ENCODE measurements around the gene HTATSF1.

HTATSF1 gene

GRCh38 chrX:136453114-136453513 is 44.3 kb upstream of the HTATSF1 start:
- no peak overlapping the region for H4K8ac ChIP-seq (ENCODE audit: low read depth, low read length)
- H3K9me3 ChIP-seq (ENCODE audit: insufficient read depth, low read depth, low read length): no peaks in the 10 kb centered on the region
- no peak overlapping the region for H3K14ac ChIP-seq (ENCODE audit: low read length)
- no CpG with 5 or more reads among the region's 1 CpG for WGBS (ENCODE audit: extremely low coverage, insufficient coverage, insufficient read length)
- no peak overlapping the region for H2AFZ ChIP-seq (ENCODE audit: insufficient read depth, low read length, poor library complexity)
- no peaks in the 10 kb centered on the region for H3K79me2 ChIP-seq (ENCODE audit: control insufficient read depth, insufficient read depth, low read length, poor library complexity)
- H2BK12ac ChIP-seq (ENCODE audit: low read length): no peak overlapping the region
- H3K4me2 ChIP-seq (ENCODE audit: low read length): no peak overlapping the region
- H3K4ac ChIP-seq (ENCODE audit: low read depth, low read length): no peak overlapping the region
- no peaks in the 10 kb centered on the region for H3K36me3 ChIP-seq (ENCODE audit: control insufficient read depth in 1 of 2, insufficient read depth in 2 of 2, low read length in 2 of 2)
- H4K12ac ChIP-seq (ENCODE audit: low read depth, low read length): no peak overlapping the region
- no peaks in the 10 kb centered on the region for H3K79me1 ChIP-seq (ENCODE audit: low read length)
- H3K27ac ChIP-seq (ENCODE audit: low read depth, low read length): no peak overlapping the region
- H3K27me3 ChIP-seq (ENCODE audit: insufficient read depth, low read length): no peaks in the 10 kb centered on the region
- no peak overlapping the region for H2BK120ac ChIP-seq (ENCODE audit: insufficient read depth, low read length, poor library complexity)
- no peak overlapping the region for H3K23ac ChIP-seq (ENCODE audit: low read length)
- no peak overlapping the region for H4K91ac ChIP-seq (ENCODE audit: low read depth, low read length)
- no peak overlapping the region for H3K9ac ChIP-seq (ENCODE audit: low read length)
- H2BK5ac ChIP-seq (ENCODE audit: low read depth, low read length, poor library complexity): no peak overlapping the region
- no peak overlapping the region for H3K4me3 ChIP-seq (ENCODE audit: low read depth, low read length)
- no peak overlapping the region for H3K18ac ChIP-seq (ENCODE audit: low read length)
- H2AK5ac ChIP-seq (ENCODE audit: low read length): no peak overlapping the region
- no peaks in the 10 kb centered on the region for H3K4me1 ChIP-seq (ENCODE audit: control insufficient read depth in 1 of 2, insufficient read depth in 2 of 2, low read length in 2 of 2)
- no peak for DNase-seq

GRCh38 chrX:136453771-136454170 is 43.6 kb upstream of the HTATSF1 start:
- H3K4me2 ChIP-seq (ENCODE audit: low read length): no peak overlapping the region
- no peak overlapping the region for H2AFZ ChIP-seq (ENCODE audit: insufficient read depth, low read length, poor library complexity)
- no peak overlapping the region for H3K4ac ChIP-seq (ENCODE audit: low read depth, low read length)
- no peak overlapping the region for H2BK120ac ChIP-seq (ENCODE audit: insufficient read depth, low read length, poor library complexity)
- H2AK5ac ChIP-seq (ENCODE audit: low read length): no peak overlapping the region
- no peaks in the 10 kb centered on the region for H3K79me2 ChIP-seq (ENCODE audit: control insufficient read depth, insufficient read depth, low read length, poor library complexity)
- H3K4me3 ChIP-seq (ENCODE audit: low read depth, low read length): no peak overlapping the region
- no peak overlapping the region for H4K12ac ChIP-seq (ENCODE audit: low read depth, low read length)
- no peak overlapping the region for H3K27ac ChIP-seq (ENCODE audit: low read depth, low read length)
- H3K14ac ChIP-seq (ENCODE audit: low read length): no peak overlapping the region
- no peak overlapping the region for H4K8ac ChIP-seq (ENCODE audit: low read depth, low read length)
- no peaks in the 10 kb centered on the region for H3K4me1 ChIP-seq (ENCODE audit: control insufficient read depth in 1 of 2, insufficient read depth in 2 of 2, low read length in 2 of 2)
- no peak overlapping the region for H3K23ac ChIP-seq (ENCODE audit: low read length)
- no peak overlapping the region for H2BK12ac ChIP-seq (ENCODE audit: low read length)
- DNase-seq: no peak
- no peaks in the 10 kb centered on the region for H3K9me3 ChIP-seq (ENCODE audit: insufficient read depth, low read depth, low read length)
- no peaks in the 10 kb centered on the region for H3K27me3 ChIP-seq (ENCODE audit: insufficient read depth, low read length)
- no peaks in the 10 kb centered on the region for H3K36me3 ChIP-seq (ENCODE audit: control insufficient read depth in 1 of 2, insufficient read depth in 2 of 2, low read length in 2 of 2)
- H3K18ac ChIP-seq (ENCODE audit: low read length): no peak overlapping the region
- H3K9ac ChIP-seq (ENCODE audit: low read length): no peak overlapping the region
- WGBS (ENCODE audit: extremely low coverage, insufficient coverage, insufficient read length): no CpG with 5 or more reads among the region's 1 CpG
- no peak overlapping the region for H4K91ac ChIP-seq (ENCODE audit: low read depth, low read length)
- H3K79me1 ChIP-seq (ENCODE audit: low read length): no peaks in the 10 kb centered on the region
- H2BK5ac ChIP-seq (ENCODE audit: low read depth, low read length, poor library complexity): no peak overlapping the region

- Histone ChIP-seq H3K14ac (ENCODE audit: low read length) (no peak overlapping the region), H4K8ac (ENCODE audit: low read depth, low read length) (no peak overlapping the region), H3K9ac (ENCODE audit: low read length) (no peak overlapping the region), H3K79me2 (ENCODE audit: control insufficient read depth, insufficient read depth, low read length, poor library complexity) (no peaks in the 10 kb centered on the region), H3K4me2 (ENCODE audit: low read length) (no peak overlapping the region), H3K9me3 (ENCODE audit: insufficient read depth, low read depth, low read length) (no peaks in the 10 kb centered on the region), H3K79me1 (ENCODE audit: low read length) (no peaks in the 10 kb centered on the region), H3K27me3 (ENCODE audit: insufficient read depth, low read length) (no peaks in the 10 kb centered on the region), H3K4ac (ENCODE audit: low read depth, low read length) (no peak overlapping the region), H4K12ac (ENCODE audit: low read depth, low read length) (no peak overlapping the region), H3K18ac (ENCODE audit: low read length) (no peak overlapping the region), H3K4me3 (ENCODE audit: low read depth, low read length) (no peak overlapping the region), H3K36me3 (ENCODE audit: control insufficient read depth in 1 of 2, insufficient read depth in 2 of 2, low read length in 2 of 2) (no peaks in the 10 kb centered on the region), H2BK5ac (ENCODE audit: low read depth, low read length, poor library complexity) (no peak overlapping the region), H2AK5ac (ENCODE audit: low read length) (no peak overlapping the region), H3K23ac (ENCODE audit: low read length) (no peak overlapping the region), H3K27ac (ENCODE audit: low read depth, low read length) (no peak overlapping the region), H3K4me1 (ENCODE audit: control insufficient read depth in 1 of 2, insufficient read depth in 2 of 2, low read length in 2 of 2) (no peaks in the 10 kb centered on the region), H2BK12ac (ENCODE audit: low read length) (no peak overlapping the region), H2AFZ (ENCODE audit: insufficient read depth, low read length, poor library complexity) (no peak overlapping the region), H4K91ac (ENCODE audit: low read depth, low read length) (no peak overlapping the region), H2BK120ac (ENCODE audit: insufficient read depth, low read length, poor library complexity) (no peak overlapping the region)
- WGBS (ENCODE audit: extremely low coverage, insufficient coverage, insufficient read length): no CpG with 5 or more reads among the region's 6 CpGs
- no peak for DNase-seq
Observed at GRCh38 chrX:136456133-136456532, 41.3 kb upstream of the HTATSF1 start.

- Histone ChIP-seq H3K79me1 (ENCODE audit: low read length) (no peaks in the 10 kb centered on the region), H3K27me3 (ENCODE audit: insufficient read depth, low read length) (no peaks in the 10 kb centered on the region), H3K18ac (ENCODE audit: low read length) (no peak overlapping the region), H3K36me3 (ENCODE audit: control insufficient read depth in 1 of 2, insufficient read depth in 2 of 2, low read length in 2 of 2) (no peaks in the 10 kb centered on the region), H3K79me2 (ENCODE audit: control insufficient read depth, insufficient read depth, low read length, poor library complexity) (no peaks in the 10 kb centered on the region), H3K4me1 (ENCODE audit: control insufficient read depth in 1 of 2, insufficient read depth in 2 of 2, low read length in 2 of 2) (no peaks in the 10 kb centered on the region), H3K27ac (ENCODE audit: low read depth, low read length) (no peak overlapping the region), H3K23ac (ENCODE audit: low read length) (no peak overlapping the region), H4K12ac (ENCODE audit: low read depth, low read length) (no peak overlapping the region), H2BK5ac (ENCODE audit: low read depth, low read length, poor library complexity) (no peak overlapping the region), H2BK120ac (ENCODE audit: insufficient read depth, low read length, poor library complexity) (no peak overlapping the region), H3K4ac (ENCODE audit: low read depth, low read length) (no peak overlapping the region), H3K4me3 (ENCODE audit: low read depth, low read length) (no peak overlapping the region), H2BK12ac (ENCODE audit: low read length) (no peak overlapping the region), H3K9me3 (ENCODE audit: insufficient read depth, low read depth, low read length) (no peaks in the 10 kb centered on the region), H3K9ac (ENCODE audit: low read length) (no peak overlapping the region), H3K14ac (ENCODE audit: low read length) (no peak overlapping the region), H3K4me2 (ENCODE audit: low read length) (no peak overlapping the region), H4K91ac (ENCODE audit: low read depth, low read length) (no peak overlapping the region), H4K8ac (ENCODE audit: low read depth, low read length) (no peak overlapping the region), H2AK5ac (ENCODE audit: low read length) (no peak overlapping the region), H2AFZ (ENCODE audit: insufficient read depth, low read length, poor library complexity) (no peak overlapping the region)
- no peak for DNase-seq
- WGBS (ENCODE audit: extremely low coverage, insufficient coverage, insufficient read length): no CpG with 5 or more reads among the region's 5 CpGs
Observed at GRCh38 chrX:136457303-136457917, 40.0 kb upstream of the HTATSF1 start.
